Subcutaneous abdominal adipose tissue (tissue), 5 donors: ENCODE results near the gene SUMO1.

Experiments used
- H3K27ac ChIP-seq: one replicate; pipeline ENCODE4 v1.7.0; 2013; ENCODE audit warnings: low read depth, mild to moderate bottlenecking, inconsistent platforms, low read length, moderate library complexity
- H3K27me3 ChIP-seq, 5 donors: one replicate each; pipeline ENCODE4 v1.7.0; 2013; ENCODE audit warnings: low read length in 5 of 5, inconsistent platforms in 1 of 5; ENCODE audit not compliant: control insufficient read depth in 5 of 5, insufficient read depth in 4 of 5
- H3K36me3 ChIP-seq, 5 donors: one replicate each; pipeline ENCODE4 v1.7.0; 2013; ENCODE audit warnings: low read length in 5 of 5; ENCODE audit not compliant: control insufficient read depth in 5 of 5, insufficient read depth in 5 of 5
- H3K4me1 ChIP-seq, 5 donors: one replicate each; pipeline ENCODE4 v1.7.0; 2013; ENCODE audit warnings: low read length in 5 of 5, mild to moderate bottlenecking in 3 of 5, moderate library complexity in 1 of 5; ENCODE audit not compliant: control insufficient read depth in 5 of 5, insufficient read depth in 5 of 5
- H3K4me3 ChIP-seq, 5 donors: one replicate each; pipeline ENCODE4 v1.7.0; 2013; ENCODE audit warnings: low read length in 5 of 5, low read depth in 1 of 5
- H3K9ac ChIP-seq, 5 donors: one replicate each; pipeline ENCODE4 v1.7.0; 2013; ENCODE audit warnings: low read length in 5 of 5, mild to moderate bottlenecking in 4 of 5, moderate library complexity in 3 of 5
- H3K9me3 ChIP-seq, 5 donors: one replicate each; pipeline ENCODE4 v1.7.0; 2013; ENCODE audit warnings: low read length in 5 of 5; ENCODE audit not compliant: control insufficient read depth in 5 of 5
- donor health status: healthy.
- donor health status: healthy.
- donor health status: healthy.
- donor health status: healthy.
- donor health status: healthy.

SUMO1 gene

DNA sequence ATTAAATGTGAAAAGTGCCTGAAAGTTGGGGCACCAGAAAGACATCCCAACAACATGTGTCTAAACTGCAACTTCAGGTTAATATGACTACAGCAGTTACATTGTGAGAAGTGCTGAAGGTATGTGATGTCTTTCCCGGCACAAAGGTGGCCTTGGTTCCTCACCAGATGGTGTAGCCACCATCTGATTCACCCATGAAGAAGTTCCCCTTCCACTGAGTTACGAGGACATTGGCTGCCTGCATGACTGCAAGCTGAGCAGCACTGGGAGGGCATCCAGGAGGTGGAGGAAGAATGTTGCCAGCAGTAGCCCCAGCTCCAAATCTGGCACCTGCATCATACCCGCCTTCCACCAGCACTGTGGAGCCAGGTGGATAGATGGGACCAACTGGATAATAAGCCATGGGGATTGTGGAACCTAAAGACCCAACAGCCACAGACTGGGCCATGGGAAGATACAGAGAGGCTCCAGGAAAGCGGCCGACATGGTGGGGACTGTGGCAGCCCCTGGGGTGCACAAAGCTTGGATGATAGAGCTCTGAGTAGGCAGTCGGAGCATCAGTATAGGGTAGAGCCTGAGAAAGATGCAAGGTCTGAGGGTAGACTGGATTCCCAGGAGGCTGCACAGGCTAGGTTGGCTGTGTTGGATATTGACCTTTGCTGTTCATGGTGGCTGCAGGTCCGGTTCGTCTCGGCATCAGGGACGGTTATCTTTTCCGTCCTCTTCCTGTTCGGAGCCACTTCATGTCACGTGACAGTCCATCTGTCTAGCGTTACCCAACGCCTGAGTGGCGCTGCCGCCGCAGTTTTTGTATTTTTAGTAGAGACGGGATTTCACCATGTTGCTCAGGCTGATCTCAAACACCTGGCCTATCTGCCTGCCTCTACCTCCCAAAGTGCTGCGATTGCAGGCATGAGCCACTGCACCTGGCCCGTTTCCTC lies 36.9 kb downstream of the SUMO1 start:
- H3K36me3 ChIP-seq = peaks cover 6 to 10% (median 6%) of the 10 kb centered on the region in 5 donors
- H3K4me1 ChIP-seq = no peaks in the 10 kb centered on the region

DNA sequence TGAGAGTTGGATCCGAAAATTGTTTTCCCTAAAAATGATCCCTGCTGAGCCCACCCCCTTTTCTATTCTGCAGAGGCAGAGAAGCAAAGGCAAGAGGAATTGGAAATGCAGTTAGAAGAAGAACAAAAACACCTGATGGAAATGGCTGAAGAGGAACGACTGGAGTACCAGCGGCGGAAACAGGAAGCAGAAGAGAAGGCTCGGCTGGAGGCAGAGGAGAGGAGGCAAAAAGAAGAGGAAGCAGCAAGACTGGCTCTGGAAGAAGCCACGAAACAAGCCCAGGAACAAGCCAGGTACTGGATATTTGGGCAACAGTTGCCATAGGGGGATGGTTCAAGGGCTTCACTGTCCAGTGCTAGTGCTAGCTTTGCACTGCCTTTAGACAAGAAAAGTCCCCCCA lies 41.7 kb downstream of the SUMO1 start:
- Histone ChIP-seq H3K4me3 (no peak overlapping the region), H3K9ac (no peak overlapping the region), H3K36me3 (peaks cover 0 to 6% (median 0%) of the 10 kb centered on the region in 5 donors), H3K27ac (no peak overlapping the region), H3K9me3 (no peaks in the 10 kb centered on the region), H3K4me1 (no peaks in the 10 kb centered on the region), H3K27me3 (no peaks in the 10 kb centered on the region)

More for the DNA sequence above, 36.9 kb downstream of the SUMO1 start:
- no peak overlapping the region for H3K27ac ChIP-seq
- H3K9me3 ChIP-seq = no peaks in the 10 kb centered on the region
- H3K4me3 ChIP-seq = no peak overlapping the region
- no peaks in the 10 kb centered on the region for H3K27me3 ChIP-seq
- no peak overlapping the region for H3K9ac ChIP-seq

DNA sequence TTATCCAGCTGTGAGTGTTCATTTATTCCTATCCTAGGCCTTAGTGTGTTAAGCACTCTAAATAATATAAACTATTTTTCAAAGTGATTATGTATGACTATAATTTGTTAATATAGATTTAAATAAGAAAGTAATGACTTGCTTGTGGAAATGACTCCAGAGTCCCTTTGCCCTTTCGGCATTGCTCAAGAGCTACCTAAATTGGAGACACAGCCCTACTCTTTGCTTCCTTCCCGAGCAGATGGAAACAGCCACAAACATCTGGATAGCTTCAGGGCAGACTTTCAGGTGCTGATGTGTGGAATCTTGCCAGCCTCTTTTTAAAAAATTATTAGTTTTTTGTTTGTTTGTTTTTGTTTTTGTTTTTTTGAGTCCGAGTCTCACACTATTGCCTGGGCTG lies 44.0 kb downstream of the SUMO1 start:
- Histone ChIP-seq H3K9ac (no peak overlapping the region), H3K4me3 (no peak overlapping the region), H3K27me3 (peaks cover 0 to 2% (median 0%) of the 10 kb centered on the region in 5 donors), H3K9me3 (no peaks in the 10 kb centered on the region), H3K36me3 (no peaks in the 10 kb centered on the region), H3K27ac (no peak overlapping the region), H3K4me1 (no peaks in the 10 kb centered on the region)

- no peaks in the 10 kb centered on the region for H3K9me3 ChIP-seq
- H3K27me3 ChIP-seq = peaks cover 0 to 2% (median 0%) of the 10 kb centered on the region in 5 donors
- H3K9ac ChIP-seq = no peak overlapping the region
- no peak overlapping the region for H3K4me3 ChIP-seq
- no peak overlapping the region for H3K27ac ChIP-seq
- no peaks in the 10 kb centered on the region for H3K36me3 ChIP-seq
- H3K4me1 ChIP-seq = no peaks in the 10 kb centered on the region
These were observed 44.5 kb downstream of the SUMO1 start for GRCh38 chr2:202193881-202194353.

DNA sequence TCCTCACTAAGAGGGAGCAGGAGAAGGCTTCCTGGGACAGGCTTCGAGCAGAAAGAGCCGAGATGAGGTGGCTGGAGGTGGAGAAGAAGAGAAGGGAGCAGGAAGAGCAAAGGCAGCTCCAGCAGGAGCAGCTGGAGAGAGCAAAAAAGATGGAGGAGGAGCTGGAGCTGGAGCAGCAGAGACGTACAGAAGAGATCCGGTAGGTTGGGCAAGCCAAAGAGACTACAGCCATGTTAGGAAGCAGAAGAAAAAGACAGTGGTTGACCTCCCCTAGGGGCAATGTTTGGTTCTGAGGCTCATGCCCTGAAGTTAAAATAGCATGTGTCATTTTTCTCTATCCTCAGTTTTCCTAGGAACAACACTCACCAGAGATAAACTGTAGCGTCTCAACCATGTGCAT lies 45.1 kb downstream of the SUMO1 start:
- H3K9me3 ChIP-seq = no peaks in the 10 kb centered on the region
- no peaks in the 10 kb centered on the region for H3K4me1 ChIP-seq
- no peaks in the 10 kb centered on the region for H3K36me3 ChIP-seq
- peaks cover 0 to 3% (median 0%) of the 10 kb centered on the region in 5 donors for H3K27me3 ChIP-seq
- no peak overlapping the region for H3K4me3 ChIP-seq
- H3K27ac ChIP-seq = no peak overlapping the region
- no peak overlapping the region for H3K9ac ChIP-seq

DNA sequence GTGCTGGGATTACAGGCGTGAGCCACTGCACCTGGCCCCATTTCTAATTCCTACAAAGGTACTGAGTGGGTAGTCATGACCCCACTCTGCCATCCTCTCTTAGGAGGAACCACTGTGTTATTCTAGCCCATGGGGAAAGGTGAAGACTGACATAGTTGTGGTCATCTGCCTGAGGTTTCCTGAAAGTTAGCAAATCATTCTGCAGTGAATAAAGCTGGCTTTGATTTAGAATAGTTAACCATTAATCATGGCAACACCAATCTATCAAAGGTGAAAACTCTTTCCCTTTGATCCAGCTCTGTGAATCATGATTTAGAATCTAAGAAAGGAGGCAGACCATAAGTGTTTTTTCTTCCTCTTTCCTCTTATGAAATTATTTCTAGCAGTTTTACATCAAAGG lies 50.8 kb downstream of the SUMO1 start:
- peaks cover 0 to 3% (median 0%) of the 10 kb centered on the region in 5 donors for H3K27me3 ChIP-seq
- H3K27ac ChIP-seq = no peak overlapping the region
- peaks cover 0 to 5% (median 0%) of the 10 kb centered on the region in 5 donors for H3K4me1 ChIP-seq
- no peak overlapping the region for H3K9ac ChIP-seq
- H3K36me3 ChIP-seq = no peaks in the 10 kb centered on the region
- H3K4me3 ChIP-seq = no peak overlapping the region
- H3K9me3 ChIP-seq = no peaks in the 10 kb centered on the region

DNA sequence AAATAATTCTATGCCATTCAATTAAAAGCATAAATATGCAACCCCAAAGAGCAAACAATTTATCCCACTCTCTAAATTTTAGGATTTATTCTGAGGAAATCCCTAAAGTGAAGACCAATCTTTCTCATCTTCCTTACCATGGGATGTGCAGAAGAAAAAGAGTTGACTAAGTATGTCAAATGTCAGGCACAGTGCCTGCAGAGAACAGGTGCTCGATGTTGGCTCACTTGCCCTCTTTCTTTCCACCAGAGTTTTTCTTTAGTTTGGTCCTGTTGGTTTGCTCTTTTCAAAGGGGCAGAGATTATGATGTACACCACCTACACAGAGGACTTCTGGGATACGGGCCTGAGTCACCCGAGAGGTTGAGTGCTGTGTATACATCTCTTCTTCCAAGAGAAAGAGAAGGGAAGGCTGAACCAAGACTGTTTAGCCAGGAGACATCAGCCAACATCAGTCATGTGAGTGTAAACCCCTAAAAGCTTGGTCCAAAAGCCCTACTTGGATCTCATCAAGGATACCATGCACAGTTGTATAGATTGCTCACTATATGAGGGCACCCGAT lies 51.7 kb downstream of the SUMO1 start:
- Histone ChIP-seq H3K27me3 (peaks cover 0 to 3% (median 0%) of the 10 kb centered on the region in 5 donors), H3K4me1 (peaks cover 0 to 5% (median 0%) of the 10 kb centered on the region in 5 donors), H3K9ac (no peak overlapping the region), H3K4me3 (no peak overlapping the region), H3K36me3 (no peaks in the 10 kb centered on the region), H3K27ac (no peak overlapping the region), H3K9me3 (no peaks in the 10 kb centered on the region)

- no peak overlapping the region for H3K27ac ChIP-seq
- no peak overlapping the region for H3K4me3 ChIP-seq
- H3K27me3 ChIP-seq = peaks cover 0 to 3% (median 0%) of the 10 kb centered on the region in 5 donors
- peaks cover 0 to 5% (median 0%) of the 10 kb centered on the region in 5 donors for H3K4me1 ChIP-seq
- H3K9ac ChIP-seq = no peak overlapping the region
- H3K36me3 ChIP-seq = no peaks in the 10 kb centered on the region
- no peaks in the 10 kb centered on the region for H3K9me3 ChIP-seq
These were observed 53.2 kb downstream of the SUMO1 start for GRCh38 chr2:202185156-202185555.

GRCh38 chr2:202184557-202184956 lies 53.8 kb downstream of the SUMO1 start:
- H3K9me3 ChIP-seq = no peaks in the 10 kb centered on the region
- peaks cover 0 to 3% (median 0%) of the 10 kb centered on the region in 5 donors for H3K27me3 ChIP-seq
- no peak overlapping the region for H3K9ac ChIP-seq
- H3K4me3 ChIP-seq = no peak overlapping the region
- no peaks in the 10 kb centered on the region for H3K36me3 ChIP-seq
- H3K4me1 ChIP-seq = peaks cover 0 to 5% (median 0%) of the 10 kb centered on the region in 5 donors
- no peak overlapping the region for H3K27ac ChIP-seq

DNA sequence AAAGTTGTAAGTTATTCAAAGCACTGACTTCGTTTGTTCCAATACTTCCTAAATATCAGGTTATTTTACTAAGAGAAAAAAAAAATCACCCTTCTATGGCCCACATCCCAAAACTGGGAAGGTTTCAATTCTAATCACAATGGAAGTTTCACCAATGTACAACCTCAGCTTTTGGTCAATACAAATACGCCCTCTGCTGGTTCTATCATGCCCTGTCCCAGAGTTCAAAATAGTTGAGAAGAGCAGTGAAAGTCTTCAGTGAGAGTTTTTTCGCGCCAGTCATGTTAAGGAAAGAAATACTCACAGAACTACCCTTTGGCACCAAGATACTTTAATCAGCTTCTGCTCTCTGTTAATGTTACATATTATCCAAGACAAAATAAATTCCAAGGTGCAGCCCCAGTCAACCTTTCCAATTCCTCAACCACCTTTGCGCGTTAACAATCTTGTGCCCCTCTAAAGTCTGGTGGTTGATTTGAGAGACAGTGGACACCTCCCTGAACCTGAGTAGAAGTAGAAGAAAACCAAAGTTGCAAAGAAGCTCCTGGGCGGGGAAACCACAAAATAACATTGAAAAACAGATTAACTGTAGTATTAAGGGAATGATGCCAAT lies 59.9 kb downstream of the SUMO1 start:
- no peak overlapping the region for H3K9ac ChIP-seq
- no peaks in the 10 kb centered on the region for H3K27me3 ChIP-seq
- no peaks in the 10 kb centered on the region for H3K36me3 ChIP-seq
- no peaks in the 10 kb centered on the region for H3K4me1 ChIP-seq
- no peaks in the 10 kb centered on the region for H3K9me3 ChIP-seq
- H3K27ac ChIP-seq = no peak overlapping the region
- H3K4me3 ChIP-seq = no peak overlapping the region
